Left lung (tissue), 10 donors: ENCODE measurements around the gene ACSL3. TPM values are rescaled to one million over a fixed set of nuclear protein-coding genes. Genes with fewer than 3 reads are reported as not detected.
"Not testable (repeated sequence)": the region's sequence is repeated elsewhere in the genome, so short reads cannot be mapped to it uniquely, and the experiment has no call there.

ENCODE experiments used
- ATAC-seq: fragments of 200-7000 bp; cut with Tn5 transposase; one replicate; pipeline ENCODE4 v1.9.1; 2020; ENCODE audit warnings: moderate library complexity
- DNase-seq, 4 donors: peaks; one replicate each; pipeline ENCODE4 v3.0.0-alpha.2; 2013 to 2020
- H3K27ac ChIP-seq, 2 donors: fragments of 200-600 bp; sonication (generic) in 1 of 2; one replicate each; pipeline versions ENCODE4 v1.5.0 to v1.8.0; 2020 to 2021
- H3K27me3 ChIP-seq, 2 donors: fragments of 200-600 bp; sonication (generic) in 1 of 2; one replicate each; pipeline versions ENCODE4 v1.5.0 to v1.8.0; 2020 to 2021
- H3K36me3 ChIP-seq, 2 donors: fragments of 200-600 bp; sonication (generic) in 1 of 2; one replicate each; pipeline versions ENCODE4 v1.5.0 to v1.8.0; 2020 to 2021
- H3K4me1 ChIP-seq, 2 donors: fragments of 200-600 bp; one replicate each; pipeline ENCODE4 v1.8.0; 2021
- H3K4me3 ChIP-seq, 2 donors: fragments of 200-600 bp; sonication (generic) in 1 of 2; one replicate each; pipeline versions ENCODE4 v1.5.0 to v1.8.0; 2020 to 2021; ENCODE audit warnings: mild to moderate bottlenecking in 1 of 2
- H3K9me3 ChIP-seq, 2 donors: fragments of 200-600 bp; sonication (generic) in 1 of 2; one replicate each; pipeline versions ENCODE4 v1.5.0 to v1.8.0; 2020 to 2021
- intact Hi-C, 2 donors: fragments of 100-400 bp; cut with DNase I; formaldehyde crosslinking; loops; one replicate each; pipeline versions ENCODE4 v1.11.2 to v1.14.2; 2022
- polyA plus RNA-seq, 6 donors: library from polyadenylated mRNA; unstranded; fragments of 120-200 nt; gene quantifications; one replicate each; pipeline ENCODE4 v1.2.1, GENCODE V29; 2013; ENCODE audit not compliant: insufficient read length in 6 of 6
- total RNA-seq, 2 donors: library from RNA; stranded (reverse); fragmentation: NEBNext Ultra II Directional; extraction: Animal tissue kit (Norgen Biotek cat#: 25700); gene quantifications; one replicate each; pipeline ENCODE4 v1.2.1, GENCODE V29; 2021
- TF ChIP-seq, protein P1 (sequence below), 2 donors: fragments of 200-600 bp; sonication (generic) in 1 of 2; IDR thresholded peaks; one replicate each; pipeline versions ENCODE4 v1.5.0 to v1.8.0; 2021; ENCODE audit warnings: antibody characterized with exemption in 2 of 2
- donor health status: DM: no; HTN: yes; CAD: no.
- donor health status: DM: no; HTN: no; CAD: no.

ACSL3 gene
- total and polyA plus RNA-seq, 8 donors, result 55.1 to 102 (median 61.0) TPM

DNA sequence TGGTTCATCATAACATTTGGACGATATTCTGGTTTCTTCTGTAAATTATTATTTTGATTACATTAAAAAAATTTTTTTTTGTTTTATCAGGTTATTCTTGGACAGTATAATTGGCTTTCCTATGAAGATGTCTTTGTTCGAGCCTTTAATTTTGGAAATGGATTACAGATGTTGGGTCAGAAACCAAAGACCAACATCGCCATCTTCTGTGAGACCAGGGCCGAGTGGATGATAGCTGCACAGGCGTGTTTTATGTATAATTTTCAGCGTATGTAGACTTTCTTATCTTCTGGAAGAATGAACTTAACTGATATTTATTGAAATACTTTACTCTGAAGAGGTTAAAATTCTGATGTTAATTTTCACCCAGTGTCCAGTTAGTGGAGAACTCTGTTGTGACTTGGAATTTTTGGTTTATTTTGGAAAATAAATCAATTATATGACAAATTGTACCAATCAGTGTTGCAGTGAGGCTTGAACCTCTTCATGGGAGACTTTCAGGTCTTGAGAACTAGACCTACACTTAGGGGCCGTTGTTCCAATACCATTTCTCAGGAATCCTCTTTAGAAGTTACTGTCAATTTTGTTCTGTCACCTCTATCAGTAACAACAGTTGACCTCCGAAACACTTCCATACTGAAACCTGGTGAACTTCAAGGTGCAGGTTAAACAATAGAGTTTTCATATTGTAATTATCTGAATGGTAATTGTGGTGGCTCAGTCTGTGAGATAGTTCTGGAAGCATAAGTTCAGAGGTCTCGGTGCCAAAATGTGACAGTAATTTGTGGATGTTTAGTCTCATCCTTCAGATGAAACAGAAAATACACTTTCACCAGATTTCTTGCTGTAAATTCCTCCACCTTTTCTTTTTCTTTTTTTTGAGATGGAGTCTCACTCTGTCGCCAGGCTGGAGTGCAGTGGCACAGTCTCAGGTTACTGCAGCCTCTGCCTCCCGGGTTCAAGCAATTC is 55.7 kb downstream of the ACSL3 start:
- H3K27me3 ChIP-seq, result no peaks in the 10 kb centered on the region
- DNase-seq (peak in 1 of 4 donors; percentile 12), ATAC-seq (no peak)
- no peak overlapping the region for H3K4me3 ChIP-seq
- no peak overlapping the region for H3K27ac ChIP-seq
- no peaks in the 10 kb centered on the region for H3K9me3 ChIP-seq
- peaks cover 13 to 40% of the 10 kb centered on the region in 2 donors for H3K4me1 ChIP-seq
- H3K36me3 ChIP-seq, result peaks cover 0 to 44% of the 10 kb centered on the region in 2 donors
- TF ChIP-seq, protein P1, sequence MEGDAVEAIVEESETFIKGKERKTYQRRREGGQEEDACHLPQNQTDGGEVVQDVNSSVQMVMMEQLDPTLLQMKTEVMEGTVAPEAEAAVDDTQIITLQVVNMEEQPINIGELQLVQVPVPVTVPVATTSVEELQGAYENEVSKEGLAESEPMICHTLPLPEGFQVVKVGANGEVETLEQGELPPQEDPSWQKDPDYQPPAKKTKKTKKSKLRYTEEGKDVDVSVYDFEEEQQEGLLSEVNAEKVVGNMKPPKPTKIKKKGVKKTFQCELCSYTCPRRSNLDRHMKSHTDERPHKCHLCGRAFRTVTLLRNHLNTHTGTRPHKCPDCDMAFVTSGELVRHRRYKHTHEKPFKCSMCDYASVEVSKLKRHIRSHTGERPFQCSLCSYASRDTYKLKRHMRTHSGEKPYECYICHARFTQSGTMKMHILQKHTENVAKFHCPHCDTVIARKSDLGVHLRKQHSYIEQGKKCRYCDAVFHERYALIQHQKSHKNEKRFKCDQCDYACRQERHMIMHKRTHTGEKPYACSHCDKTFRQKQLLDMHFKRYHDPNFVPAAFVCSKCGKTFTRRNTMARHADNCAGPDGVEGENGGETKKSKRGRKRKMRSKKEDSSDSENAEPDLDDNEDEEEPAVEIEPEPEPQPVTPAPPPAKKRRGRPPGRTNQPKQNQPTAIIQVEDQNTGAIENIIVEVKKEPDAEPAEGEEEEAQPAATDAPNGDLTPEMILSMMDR (IDR thresholded peaks at IDR 0.05), result no peak
- intact Hi-C loops, result no loop called here

DNA sequence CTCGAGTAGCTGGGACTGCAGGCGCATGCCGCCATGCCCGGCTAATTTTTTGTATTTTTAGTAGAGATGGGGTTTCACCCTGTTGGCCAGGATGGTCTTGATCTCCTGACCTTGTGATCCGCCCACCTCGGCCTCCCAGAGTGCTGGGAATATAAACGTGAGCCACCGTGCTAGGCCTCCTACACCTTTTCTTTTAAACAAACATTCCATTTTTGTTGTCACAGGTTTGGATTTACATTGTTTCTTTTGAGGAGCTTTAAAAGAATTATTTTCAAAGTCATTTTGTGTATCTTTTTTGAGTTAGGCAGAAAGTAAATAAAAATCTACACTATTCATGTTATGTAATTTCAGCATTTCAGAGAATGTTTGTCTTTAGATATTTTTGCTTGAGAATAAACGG is 56.4 kb downstream of the ACSL3 start:
- H3K4me3 ChIP-seq, DNase-seq, H3K27ac ChIP-seq, intact Hi-C loops, H3K27me3 ChIP-seq, ATAC-seq, H3K9me3 ChIP-seq: not testable (repeated sequence)
- H3K4me1 ChIP-seq, result peaks cover 13 to 33% of the 10 kb centered on the region in 2 donors
- H3K36me3 ChIP-seq, result peaks cover 0 to 51% of the 10 kb centered on the region in 2 donors

DNA sequence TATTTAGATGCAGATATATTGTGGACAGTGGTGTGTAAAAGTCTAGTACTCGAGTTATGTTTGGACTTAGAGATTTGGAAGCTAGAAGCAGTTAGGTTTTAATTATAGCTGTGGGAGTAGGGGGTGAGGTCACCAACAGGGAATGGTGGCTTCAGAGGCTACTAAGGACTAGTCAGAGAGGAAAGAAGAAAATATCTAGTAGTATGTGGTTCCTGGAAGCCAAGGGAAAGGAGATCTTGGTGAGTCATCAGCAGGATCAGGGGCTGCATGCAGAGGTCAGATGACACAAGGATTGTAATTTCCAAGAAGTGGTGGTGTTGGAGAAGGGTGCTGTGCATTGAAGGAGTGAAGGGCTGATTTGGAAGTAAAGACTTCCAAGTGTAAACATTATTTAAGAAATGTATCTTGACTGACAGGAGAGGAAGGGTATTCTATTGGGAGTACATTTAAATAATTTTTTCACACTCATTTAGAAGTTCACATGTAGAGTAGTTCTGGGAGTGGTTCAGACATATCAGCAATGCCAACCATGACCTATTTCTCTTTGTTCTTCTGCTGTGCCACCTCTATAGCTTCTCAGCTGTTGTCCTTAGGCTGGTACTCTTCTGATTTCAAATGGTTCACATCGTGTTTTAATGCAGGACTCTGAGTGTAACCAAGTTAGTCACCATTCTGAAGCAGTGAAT is 59.1 kb downstream of the ACSL3 start:
- DNase-seq, result no peak
- H3K4me1 ChIP-seq, result peaks cover 11 to 13% of the 10 kb centered on the region in 2 donors
- peaks cover 0 to 79% of the 10 kb centered on the region in 2 donors for H3K36me3 ChIP-seq
- H3K9me3 ChIP-seq, result no peaks in the 10 kb centered on the region
- peak; percentile 78 for ATAC-seq
- H3K27me3 ChIP-seq, result no peaks in the 10 kb centered on the region
- TF ChIP-seq, protein P1 (IDR thresholded peaks at IDR 0.05), result no peak
- no peak overlapping the region for H3K27ac ChIP-seq
- intact Hi-C loops, result no loop called here
- H3K4me3 ChIP-seq, result no peak overlapping the region

DNA sequence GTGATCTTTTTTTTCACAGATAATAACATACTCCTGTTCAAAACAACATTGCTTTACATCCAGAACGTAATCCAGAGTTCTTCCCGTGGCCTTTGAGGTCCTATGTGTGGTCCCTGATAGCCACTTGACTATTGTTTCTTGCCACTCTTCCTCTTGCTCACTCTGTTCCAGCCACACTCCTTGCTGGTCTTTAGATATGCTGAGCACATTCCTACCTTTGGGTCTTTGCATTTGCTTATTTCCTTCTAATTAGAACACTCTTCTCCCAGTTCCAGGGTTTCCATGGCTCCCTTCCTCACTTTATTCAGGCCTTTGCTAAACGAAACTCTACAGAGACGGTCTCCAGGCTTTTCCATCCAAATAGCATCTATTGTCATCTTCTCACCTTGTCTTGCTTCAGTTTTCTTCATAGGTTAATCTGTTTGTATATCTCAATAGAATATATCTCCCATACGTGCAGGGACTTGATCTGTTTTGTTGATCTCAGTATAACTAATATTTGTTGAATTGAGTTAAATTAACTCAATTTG is 59.9 kb downstream of the ACSL3 start:
- Histone ChIP-seq H3K4me3 (no peak overlapping the region), H3K27me3 (no peaks in the 10 kb centered on the region), H3K36me3 (peaks cover 0 to 86% of the 10 kb centered on the region in 2 donors), H3K27ac (no peak overlapping the region), H3K9me3 (no peaks in the 10 kb centered on the region), H3K4me1 (peaks cover 6 to 10% of the 10 kb centered on the region in 2 donors)
- intact Hi-C loops, result no loop called here
- TF ChIP-seq, protein P1 (IDR thresholded peaks at IDR 0.05), result no peak
- no peak for DNase-seq
- ATAC-seq, result no peak

DNA sequence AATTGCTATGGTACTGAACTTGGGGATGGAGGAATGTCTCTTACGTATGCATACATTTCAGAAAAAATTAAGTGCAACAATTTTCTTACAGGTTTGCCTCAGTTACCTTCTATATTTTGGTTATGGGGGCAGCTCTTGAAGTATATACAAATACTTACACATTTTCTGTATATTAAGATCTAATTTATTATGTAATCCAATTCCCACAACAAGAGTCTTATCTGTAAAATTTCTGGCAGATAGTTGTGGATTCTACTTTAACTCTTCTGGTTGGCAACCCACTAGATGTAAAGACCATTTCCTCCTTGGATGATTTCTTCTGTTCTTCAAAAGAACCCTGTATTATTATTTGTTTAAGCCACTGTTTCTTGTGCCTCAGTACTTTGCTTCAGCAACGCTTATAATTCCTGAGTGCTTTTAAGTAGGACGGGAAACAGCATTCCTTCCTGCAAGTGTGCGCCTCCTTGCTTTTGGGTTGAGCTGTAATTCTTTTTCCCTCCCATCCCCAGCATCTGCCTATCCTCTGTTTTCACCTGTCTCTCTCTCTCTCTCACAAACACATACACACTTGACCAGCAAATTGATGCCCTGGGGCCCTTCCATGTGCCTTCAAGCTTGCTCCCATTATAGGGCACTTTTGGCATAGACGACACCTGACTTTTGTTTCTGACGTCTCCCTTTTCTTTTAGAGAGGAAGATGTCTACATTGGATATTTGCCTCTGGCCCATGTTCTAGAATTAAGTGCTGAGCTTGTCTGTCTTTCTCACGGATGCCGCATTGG is 61.4 kb downstream of the ACSL3 start:
- Histone ChIP-seq H3K36me3 (peaks cover 0 to 88% of the 10 kb centered on the region in 2 donors), H3K27ac (no peak overlapping the region), H3K27me3 (no peaks in the 10 kb centered on the region), H3K4me1 (peaks cover 6 to 10% of the 10 kb centered on the region in 2 donors), H3K9me3 (no peaks in the 10 kb centered on the region), H3K4me3 (no peak overlapping the region)
- DNase-seq, result no peak
- intact Hi-C loops, result no loop called here
- TF ChIP-seq, protein P1 (IDR thresholded peaks at IDR 0.05), result no peak
- peak; percentile 64 for ATAC-seq
